K562 (cell line): ENCODE measurements around the gene LRRC15. TPM values are rescaled to one million over a fixed set of nuclear protein-coding genes. Genes with fewer than 3 reads are reported as not detected.

Source experiments
- ATAC-seq: fragments of 200-7000 bp; cut with Tn5 transposase; 3 replicates; pipeline ENCODE4 v1.9.1; 2020; ENCODE audit warnings: moderate library complexity
- BruUV-seq: library from RNA; stranded (reverse); fragments of 400-500 nt; replicated peaks from 2 replicates; lab custom pipeline; 2021; lab: Mats Ljungman, UMichigan
- CTCF ChIA-PET: fragments of 300-600 bp; formaldehyde crosslinking; extraction: SDS; loops from one replicate; lab custom pipeline; 2021; ENCODE audit warnings: low intra/inter-chr PET ratio; lab: Yijun Ruan, JAX
- POLR2A ChIA-PET: fragments of 300-600, 350-650 bp; sonication (Branson Sonifier 250); formaldehyde crosslinking; extraction: SDS; loops from one replicate; lab custom pipeline; 2021; ENCODE audit warnings: antibody characterized with exemption, inconsistent platforms; lab: Yijun Ruan, JAX
- DNase-seq, 4 experiments: peaks; one replicate each; pipeline versions ENCODE4 v3.0.0 to v3.0.0-alpha.2; 2011 to 2018; ENCODE audit warnings: low spot score in 3 of 4, mixed read lengths in 3 of 4; ENCODE audit errors: extremely low read depth in 1 of 4
- FAIRE-seq: peaks from 2 replicates; lab custom pipeline; 2011; peaks lifted over from hg19 to GRCh38; lab: Jason Lieb, UNC
- H2AFZ ChIP-seq: 2 replicates; pipeline ENCODE4 v1.6.0; 2011; ENCODE audit warnings: low read depth, low read length, control low read depth, inconsistent platforms
- H3K27ac ChIP-seq: fragments of 200-600 bp; 3 replicates; pipeline ENCODE4 v1.8.0; 2011; ENCODE audit warnings: low read depth, mild to moderate bottlenecking, control low read depth, inconsistent platforms, low read length, moderate library complexity, mixed read lengths; ENCODE audit errors: extremely low read depth
- H3K27me3 ChIP-seq, 2 experiments: fragments of 300-600 bp in 1 of 2; 2 replicates in 1 of 2; 3 replicates in 1 of 2; pipeline versions ENCODE4 v1.6.0 to v1.8.0; 2011; ENCODE audit warnings: inconsistent platforms in 2 of 2, low read length in 2 of 2, mild to moderate bottlenecking in 1 of 2, mixed read lengths in 1 of 2, moderate library complexity in 1 of 2; ENCODE audit not compliant: control insufficient read depth in 2 of 2, insufficient read depth in 2 of 2
- H3K36me3 ChIP-seq: fragments of 300-600 bp; 3 replicates; pipeline ENCODE4 v1.8.0; 2011; ENCODE audit warnings: mild to moderate bottlenecking, low read length, inconsistent platforms; ENCODE audit not compliant: control insufficient read depth, insufficient read depth
- H3K4me1 ChIP-seq, 2 experiments: fragments of 200-600 bp in 1 of 2; replicated peaks in 1 of 2; 2 replicates in 1 of 2; 3 replicates in 1 of 2; pipeline versions ENCODE4 v1.5.1 to v1.8.0; 2011; ENCODE audit warnings: inconsistent platforms in 2 of 2, low read length in 2 of 2, mild to moderate bottlenecking in 1 of 2, mixed read lengths in 1 of 2, moderate library complexity in 1 of 2; ENCODE audit not compliant: control insufficient read depth in 2 of 2, insufficient read depth in 2 of 2
- H3K4me2 ChIP-seq: 2 replicates; pipeline ENCODE4 v1.6.1; 2011; ENCODE audit warnings: low read length, control low read depth, inconsistent platforms, mixed read lengths; ENCODE audit not compliant: insufficient read depth
- H3K4me3 ChIP-seq: fragments of 200-600 bp; sonication (generic), shearing (Covaris generic); 2 replicates; pipeline ENCODE4 v1.5.1; 2016; ENCODE audit warnings: control low read depth, inconsistent platforms
- H3K79me2 ChIP-seq: fragments of 200-600 bp; 3 replicates; pipeline ENCODE4 v1.8.0; 2011; ENCODE audit warnings: low read length, inconsistent platforms; ENCODE audit not compliant: control insufficient read depth, insufficient read depth
- H3K9ac ChIP-seq, 2 experiments: 2 replicates each; pipeline versions ENCODE4 v1.6.0 to v1.6.1; 2011; ENCODE audit warnings: low read depth in 2 of 2, low read length in 2 of 2, control low read depth in 1 of 2, inconsistent platforms in 1 of 2, mild to moderate bottlenecking in 1 of 2, mixed read lengths in 1 of 2; ENCODE audit not compliant: insufficient read depth in 1 of 2
- H3K9me1 ChIP-seq: one replicate; pipeline ENCODE4 v1.6.0; 2011; ENCODE audit warnings: inconsistent platforms, mild to moderate bottlenecking, low read length, moderate library complexity; ENCODE audit not compliant: control insufficient read depth, insufficient read depth
- H3K9me3 ChIP-seq: replicated peaks from 2 replicates; pipeline ENCODE4 v1.5.1; 2011; ENCODE audit warnings: low read depth, low read length, inconsistent platforms; ENCODE audit not compliant: control insufficient read depth, insufficient read depth
- H4K20me1 ChIP-seq: replicated peaks from 2 replicates; pipeline ENCODE4 v1.6.1; 2011; ENCODE audit warnings: low read length, inconsistent platforms, mixed read lengths; ENCODE audit not compliant: control insufficient read depth, insufficient read depth
- ADNP ChIP-seq: fragments of 200-800 bp; sonication (Bioruptor generic); IDR thresholded peaks from 2 replicates; pipeline ENCODE4 v1.6.1; 2016; ENCODE audit warnings: missing genetic modification characterization, missing compliant biosample characterization
- NFIX ChIP-seq: fragments of 250-450 bp; sonication (Bioruptor Pico); IDR thresholded peaks from 2 replicates; pipeline ENCODE4 v1.4.0; 2020; ENCODE audit warnings: low read depth, mild to moderate bottlenecking, moderate library complexity
- TFAP4 ChIP-seq: sonication (generic); formaldehyde crosslinking; IDR thresholded peaks from 2 replicates; pipeline ENCODE4 v1.8.0; 2022; ENCODE audit warnings: missing genetic modification reagents, mild to moderate bottlenecking, moderate library complexity, borderline replicate concordance
- ZNF76 ChIP-seq: fragments of 250-450 bp; sonication (Bioruptor Pico); IDR thresholded peaks from 2 replicates; pipeline ENCODE4 v1.4.0; 2020; ENCODE audit warnings: mild to moderate bottlenecking, moderate library complexity, borderline replicate concordance
- WGBS: fragments of 100-300 bp; shearing (Covaris generic); methylation state at CpG from one replicate; pipeline ENCODE4 v1.1.6; 2016; ENCODE audit warnings: low coverage, mixed read lengths; ENCODE audit not compliant: insufficient coverage; ENCODE audit errors: missing lambda C conversion rate; 5-methylcytosine and 5-hydroxymethylcytosine counted together
- in situ Hi-C: fragments of 300-500 bp; cut with MboI; formaldehyde crosslinking; loops from 4 replicates; pipeline ENCODE4 v1.15.0; 2018; ENCODE audit warnings: inconsistent platforms, mixed read lengths
- intact Hi-C: fragments of 100-400 bp; cut with micrococcal nuclease; formaldehyde crosslinking; loops from 2 replicates; pipeline ENCODE4 v1.14.2; 2022
- polyA plus RNA-seq, 8 experiments: library from polyadenylated mRNA; depleted of rRNA in 4 of 8; stranded (reverse) in 5 of 8; unstranded in 3 of 8; fragments of >200 nt; fragmentation: Nextera tagmentation in 2 of 8; fragmentation: Illumina TruSeq in 1 of 8; extraction: Ambion mirVana in 2 of 8; extraction: Trizol in 1 of 8; gene quantifications; 2 replicates each; pipeline versions ENCODE4 v1.2.1 to v1.2.3, GENCODE V29; 2011 to 2014; ENCODE audit warnings: inconsistent platforms in 1 of 8, missing spikeins in 1 of 8
- total RNA-seq, 7 experiments: library from RNA; depleted of rRNA in 6 of 7; stranded (reverse); fragments of >200 nt in 6 of 7; fragmentation: Illumina TruSeq in 2 of 7; extraction: Trizol in 2 of 7; gene quantifications; 2 replicates each; pipeline versions ENCODE4 v1.2.1 to v1.2.3, GENCODE V29; 2011 to 2021; ENCODE audit warnings: low replicate concordance in 1 of 7
- TF ChIP-seq, protein P1 (sequence below): fragments of 250-450 bp; sonication (Bioruptor Pico); IDR thresholded peaks from 2 replicates; pipeline ENCODE4 v1.9.0; 2021; ENCODE audit warnings: mild to moderate bottlenecking

The LRRC15 gene
- total and polyA plus RNA-seq, 9 of the 15 experiments (the other 6 are each of a cell fraction or from before 2014, with no cell fraction given): not detected

DNA sequence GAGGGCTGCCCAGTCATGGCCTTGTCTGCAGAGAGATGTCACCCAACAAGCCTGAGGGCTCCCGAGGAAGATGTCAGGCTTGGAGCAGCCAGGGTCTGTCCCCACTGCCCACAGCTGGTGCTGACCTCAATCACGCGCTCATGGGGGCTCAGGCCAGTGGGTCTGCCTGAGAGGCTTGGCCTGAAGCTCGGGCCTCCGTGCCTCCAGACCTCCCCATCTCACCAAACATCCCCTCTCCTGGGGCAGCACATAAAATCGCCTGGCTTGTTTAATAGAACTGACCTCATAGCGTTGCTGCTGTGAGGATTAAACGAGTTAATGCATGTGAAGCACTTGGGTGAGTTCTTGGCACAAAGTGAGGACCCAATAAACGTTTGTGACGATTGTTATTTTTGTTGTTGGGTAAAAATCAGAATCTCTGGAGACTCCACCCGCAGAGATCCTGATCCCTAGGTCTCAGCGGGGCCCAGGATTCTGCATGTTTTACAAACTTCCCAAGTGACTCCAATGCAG, 3.5 kb downstream of the LRRC15 start:
- intact Hi-C loops: no loop called here
- H4K20me1 ChIP-seq: 0 out of 2 replicates have a peak, but pooled peaks cover 5% of the 10 kb centered on the region
- no peaks in the 10 kb centered on the region for H3K9me3 ChIP-seq
- no peak for FAIRE-seq
- WGBS: under 1% methylated on average over 12 of the region's 12 CpGs
- POLR2A ChIA-PET: interaction anchor here (0.7 to 1.2 kb wide), 3 partner anchors 13 to 31 kb away, joined by 3 to 4 read pairs (median 3); no protein-coding TSS in a partner anchor
- ATAC-seq: no peak
- BruUV-seq: no TSS peak
- H3K36me3 ChIP-seq: no peaks in the 10 kb centered on the region
- no peaks in the 10 kb centered on the region for H3K79me2 ChIP-seq
- no peak for DNase-seq
- no peak overlapping the region for H3K4me3 ChIP-seq
- no peak overlapping the region for H2AFZ ChIP-seq
- H3K27ac ChIP-seq: no peak overlapping the region
- H3K27me3 ChIP-seq: peaks cover 67 to 91% of the 10 kb centered on the region in 2 experiments
- TF ChIP-seq ADNP (tag): no peak
- TF ChIP-seq, protein P1, sequence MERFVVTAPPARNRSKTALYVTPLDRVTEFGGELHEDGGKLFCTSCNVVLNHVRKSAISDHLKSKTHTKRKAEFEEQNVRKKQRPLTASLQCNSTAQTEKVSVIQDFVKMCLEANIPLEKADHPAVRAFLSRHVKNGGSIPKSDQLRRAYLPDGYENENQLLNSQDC (CRISPR knock-in tag): no peak
- no peak for TF ChIP-seq NFIX
- TF ChIP-seq ZNF76 (CRISPR knock-in tag): no peak
- TF ChIP-seq TFAP4 (CRISPR knock-in tag): peak; percentile 11; the same call in 1 of the 2 replicates
- TF ChIP-seq, all 486 proteins: peak for 1
- in situ Hi-C loops: no loop called here
- no peaks in the 10 kb centered on the region for H3K9me1 ChIP-seq
- 0 out of 4 replicates have a peak overlapping the region, but pooled peaks of 1 of the 2 experiments have one; percentile 14 for H3K9ac ChIP-seq
- CTCF ChIA-PET: no interaction called here
- peaks cover 0 to 3% of the 10 kb centered on the region in 2 experiments; a peak in 2 of 5 replicates for H3K4me1 ChIP-seq
- H3K4me2 ChIP-seq: no peak overlapping the region
